SK-N-SH (cell line): ENCODE data around the gene GAST. TPM values are rescaled to one million over a fixed set of nuclear protein-coding genes. Genes with fewer than 3 reads are reported as not detected.

ENCODE experiments used
- CTCF ChIA-PET: fragments of 300-600, 350-600 bp; formaldehyde crosslinking; extraction: SDS; loops from one replicate; lab custom pipeline; 2021; lab: Yijun Ruan, JAX
- POLR2A ChIA-PET: fragments of 350-600 bp; sonication (Branson Sonifier 250); formaldehyde crosslinking; extraction: SDS; loops from one replicate; lab custom pipeline; 2020; ENCODE audit warnings: antibody characterized with exemption, inconsistent platforms; lab: Yijun Ruan, JAX
- DNase-seq: peaks from one replicate; pipeline ENCODE4 v3.0.0; 2012
- H2AFZ ChIP-seq: fragments of 200-600 bp; sonication (generic); 2 replicates; pipeline ENCODE4 v1.8.1; 2016; ENCODE audit warnings: antibody characterized with exemption, mild to moderate bottlenecking, low read depth
- H3F3A ChIP-seq: fragments of 200-600 bp; sonication (generic); replicated peaks from 2 replicates; pipeline ENCODE3; 2016; ENCODE audit warnings: antibody characterized with exemption, mild to moderate bottlenecking; ENCODE audit not compliant: insufficient read depth
- H3K27ac ChIP-seq, 2 experiments: fragments of 200-500 bp in 1 of 2; fragments of 200-600 bp in 1 of 2; sonication (Bioruptor generic) in 1 of 2; sonication (generic), shearing (Covaris generic) in 1 of 2; 2 replicates each; pipeline versions ENCODE4 v1.5.1 to v1.6.1; 2014 to 2016; ENCODE audit warnings: low read depth in 2 of 2, inconsistent platforms in 1 of 2, low read length in 1 of 2, mild to moderate bottlenecking in 1 of 2, mixed read lengths in 1 of 2
- H3K27me3 ChIP-seq: fragments of 200-600 bp; sonication (generic), shearing (Covaris generic); 2 replicates; pipeline ENCODE4 v1.6.1; 2016; ENCODE audit warnings: mixed run types; ENCODE audit not compliant: insufficient read depth
- H3K36me3 ChIP-seq, 2 experiments: fragments of 200-500 bp in 1 of 2; fragments of 200-600 bp in 1 of 2; sonication (Bioruptor generic) in 1 of 2; sonication (generic) in 1 of 2; replicated peaks in 1 of 2; 2 replicates each; pipeline versions ENCODE3 to v1.5.1; 2014 to 2016; ENCODE audit warnings: low read length in 1 of 2, mild to moderate bottlenecking in 1 of 2; ENCODE audit not compliant: insufficient read depth in 2 of 2, control insufficient read depth in 1 of 2
- H3K4me1 ChIP-seq, 2 experiments: fragments of 200-500 bp in 1 of 2; fragments of 200-600 bp in 1 of 2; sonication (Bioruptor generic) in 1 of 2; sonication (generic), shearing (Covaris generic) in 1 of 2; 2 replicates each; pipeline versions ENCODE4 v1.5.1 to v1.6.1; 2014 to 2016; ENCODE audit warnings: low read depth in 1 of 2, low read length in 1 of 2, mixed run types in 1 of 2; ENCODE audit not compliant: insufficient read depth in 2 of 2, control insufficient read depth in 1 of 2
- H3K4me2 ChIP-seq: fragments of 200-600 bp; sonication (generic), shearing (Covaris generic); 2 replicates; pipeline ENCODE4 v1.6.1; 2017; ENCODE audit warnings: mixed run types
- H3K4me3 ChIP-seq, 2 experiments: fragments of 200-500 bp in 1 of 2; fragments of 200-600 bp in 1 of 2; sonication (Bioruptor generic) in 1 of 2; sonication (generic), shearing (Covaris generic) in 1 of 2; 2 replicates each; pipeline versions ENCODE4 v1.5.1 to v1.8.1; 2014 to 2016; ENCODE audit warnings: low read depth in 2 of 2, inconsistent platforms in 1 of 2, low read length in 1 of 2, mild to moderate bottlenecking in 1 of 2, mixed read lengths in 1 of 2, moderate library complexity in 1 of 2
- H3K79me2 ChIP-seq: fragments of 200-600 bp; sonication (generic); 2 replicates; pipeline ENCODE4 v1.8.1; 2017; ENCODE audit warnings: mild to moderate bottlenecking; ENCODE audit not compliant: insufficient read depth
- H3K9ac ChIP-seq: fragments of 200-600 bp; sonication (generic); 2 replicates; pipeline ENCODE4 v1.6.1; 2017; ENCODE audit warnings: mixed run types
- H3K9me2 ChIP-seq: fragments of 200-600 bp; sonication (generic); 2 replicates; pipeline ENCODE4 v1.6.1; 2017; ENCODE audit warnings: mixed run types
- H3K9me3 ChIP-seq: fragments of 200-600 bp; sonication (generic); 2 replicates; pipeline ENCODE4 v1.6.1; 2017; ENCODE audit warnings: mixed run types, mild to moderate bottlenecking, moderate library complexity
- H4K20me1 ChIP-seq: fragments of 200-600 bp; sonication (generic); 2 replicates; pipeline ENCODE4 v1.6.1; 2017; ENCODE audit warnings: mild to moderate bottlenecking, mixed run types; ENCODE audit not compliant: insufficient read depth
- EZH2phosphoT487 ChIP-seq: fragments of 200-600 bp; sonication (generic); IDR thresholded peaks from 2 replicates; pipeline ENCODE4 v1.6.1; 2017; ENCODE audit warnings: low read depth, mixed run types, mild to moderate bottlenecking, antibody characterized with exemption, moderate library complexity, borderline replicate concordance
- FOSL2 ChIP-seq: IDR thresholded peaks from 2 replicates; pipeline ENCODE4 v1.4.0; 2012; ENCODE audit warnings: low read depth, mild to moderate bottlenecking, moderate library complexity, borderline replicate concordance
- FOXJ3 ChIP-seq: sonication (generic); formaldehyde crosslinking; IDR thresholded peaks from 2 replicates; pipeline ENCODE4 v1.5.1; 2020; ENCODE audit warnings: mild to moderate bottlenecking, missing genetic modification reagents
- FOXM1 ChIP-seq: IDR thresholded peaks from 2 replicates; pipeline ENCODE4 v1.4.0; 2012; ENCODE audit warnings: low read depth, mild to moderate bottlenecking
- MXI1 ChIP-seq: IDR thresholded peaks from 2 replicates; pipeline ENCODE4 v1.6.1; 2012; ENCODE audit warnings: mild to moderate bottlenecking, low read depth, low read length, improper control_type of control experiment
- NFIC ChIP-seq: IDR thresholded peaks from 2 replicates; pipeline ENCODE4 v1.4.0; 2012; ENCODE audit warnings: borderline replicate concordance
- NRF1 ChIP-seq: IDR thresholded peaks from 2 replicates; pipeline ENCODE4 v1.6.1; 2012; ENCODE audit warnings: low read depth, mild to moderate bottlenecking, low read length
- POLR2AphosphoS5 ChIP-seq: IDR thresholded peaks from 2 replicates; pipeline ENCODE4 v1.6.1; 2012; ENCODE audit warnings: low read depth, low read length
- RCOR1 ChIP-seq: fragments of 150-350 bp; IDR thresholded peaks from 2 replicates; pipeline ENCODE4 v1.6.1; 2017; ENCODE audit warnings: antibody characterized with exemption, low read length
- RFX5 ChIP-seq: IDR thresholded peaks from 2 replicates; pipeline ENCODE4 v1.6.1; 2012; ENCODE audit warnings: mild to moderate bottlenecking, improper control_type of control experiment, low read length
- TAF1 ChIP-seq: IDR thresholded peaks from 2 replicates; pipeline ENCODE4 v1.6.1; 2012; ENCODE audit warnings: low read depth, mild to moderate bottlenecking, low read length, moderate library complexity, borderline replicate concordance
- TCF12 ChIP-seq: IDR thresholded peaks from 2 replicates; pipeline ENCODE4 v1.4.0; 2012
- WGBS: methylation state at CpG from one replicate; pipeline ENCODE4 v1.1.6; 2017; ENCODE audit warnings: low lambda C conversion rate; 5-methylcytosine and 5-hydroxymethylcytosine counted together
- polyA plus RNA-seq, 3 experiments: library from polyadenylated mRNA; depleted of rRNA; stranded (reverse); fragments of >200 nt; gene quantifications; 2 replicates each; pipeline ENCODE4 v1.2.3, GENCODE V29; 2012
- TF ChIP-seq, protein P1 (sequence below): IDR thresholded peaks from 2 replicates; pipeline ENCODE4 v1.4.0; 2012; ENCODE audit warnings: low read depth
- TF ChIP-seq, protein P2 (sequence below): fragments of 200-600 bp; sonication (generic); IDR thresholded peaks from 2 replicates; pipeline ENCODE4 v1.6.1; 2017; ENCODE audit warnings: antibody characterized with exemption, mild to moderate bottlenecking, moderate library complexity
- TF ChIP-seq, protein P3 (sequence below): IDR thresholded peaks from 2 replicates; pipeline ENCODE4 v1.4.0; 2012; ENCODE audit warnings: low read depth, borderline replicate concordance

The GAST gene
- polyA plus RNA-seq, 1 of the 3 experiments (the other 2 are of a cell fraction), result not detected

DNA sequence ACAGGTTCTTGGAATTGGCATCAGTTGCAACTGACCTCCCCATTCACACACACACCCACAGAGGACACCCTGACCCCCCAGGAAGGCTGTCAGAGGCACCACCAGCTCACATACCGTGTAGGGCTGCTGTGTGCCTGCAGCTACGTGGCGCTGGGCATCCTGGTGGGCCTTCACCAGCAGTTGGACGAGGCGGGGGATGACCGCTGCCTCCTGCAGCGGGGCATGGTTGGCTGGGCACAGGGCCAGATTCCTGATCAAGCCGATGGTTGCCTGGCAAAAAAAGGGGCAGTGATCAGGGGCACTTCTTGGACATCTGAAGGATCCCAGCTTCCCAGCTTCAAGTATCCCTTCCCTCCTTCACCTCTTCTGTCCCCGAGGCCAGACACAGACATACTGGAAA lies 46.5 kb downstream of the GAST start:
- 67% methylated on average over 3 of the region's 9 CpGs for WGBS
- H3K27me3 ChIP-seq, result no peaks in the 10 kb centered on the region
- DNase-seq, result peak; percentile 75
- H2AFZ ChIP-seq, result no peak overlapping the region
- H3K4me1 ChIP-seq, result no peaks in the 10 kb centered on the region; a peak in 1 of 4 replicates
- ChIA-PET POLR2A (no interaction called here), CTCF (interaction anchor here (2.0 to 2.5 kb wide), 3 partner anchors 21 to 43 kb away, joined by 6 to 10 read pairs (median 7); partner anchors contain the start of gene JUP)
- H3K9me2 ChIP-seq, result no peaks in the 10 kb centered on the region
- no peaks in the 10 kb centered on the region for H3F3A ChIP-seq
- H4K20me1 ChIP-seq, result no peaks in the 10 kb centered on the region
- H3K79me2 ChIP-seq, result no peaks in the 10 kb centered on the region
- H3K4me2 ChIP-seq, result no peak overlapping the region
- H3K4me3 ChIP-seq, result no peak overlapping the region
- H3K27ac ChIP-seq, result no peak overlapping the region
- H3K36me3 ChIP-seq, result peaks cover 0 to 7% of the 10 kb centered on the region in 2 experiments
- H3K9me3 ChIP-seq, result no peaks in the 10 kb centered on the region
- TF ChIP-seq NRF1 (no peak), POLR2AphosphoS5 (no peak), NFIC (no peak), EZH2phosphoT487 (no peak), RFX5 (no peak), TCF12 (no peak)
- TF ChIP-seq, protein P1, sequence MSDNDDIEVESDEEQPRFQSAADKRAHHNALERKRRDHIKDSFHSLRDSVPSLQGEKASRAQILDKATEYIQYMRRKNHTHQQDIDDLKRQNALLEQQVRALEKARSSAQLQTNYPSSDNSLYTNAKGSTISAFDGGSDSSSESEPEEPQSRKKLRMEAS, result no peak
- TF ChIP-seq, protein P2, sequence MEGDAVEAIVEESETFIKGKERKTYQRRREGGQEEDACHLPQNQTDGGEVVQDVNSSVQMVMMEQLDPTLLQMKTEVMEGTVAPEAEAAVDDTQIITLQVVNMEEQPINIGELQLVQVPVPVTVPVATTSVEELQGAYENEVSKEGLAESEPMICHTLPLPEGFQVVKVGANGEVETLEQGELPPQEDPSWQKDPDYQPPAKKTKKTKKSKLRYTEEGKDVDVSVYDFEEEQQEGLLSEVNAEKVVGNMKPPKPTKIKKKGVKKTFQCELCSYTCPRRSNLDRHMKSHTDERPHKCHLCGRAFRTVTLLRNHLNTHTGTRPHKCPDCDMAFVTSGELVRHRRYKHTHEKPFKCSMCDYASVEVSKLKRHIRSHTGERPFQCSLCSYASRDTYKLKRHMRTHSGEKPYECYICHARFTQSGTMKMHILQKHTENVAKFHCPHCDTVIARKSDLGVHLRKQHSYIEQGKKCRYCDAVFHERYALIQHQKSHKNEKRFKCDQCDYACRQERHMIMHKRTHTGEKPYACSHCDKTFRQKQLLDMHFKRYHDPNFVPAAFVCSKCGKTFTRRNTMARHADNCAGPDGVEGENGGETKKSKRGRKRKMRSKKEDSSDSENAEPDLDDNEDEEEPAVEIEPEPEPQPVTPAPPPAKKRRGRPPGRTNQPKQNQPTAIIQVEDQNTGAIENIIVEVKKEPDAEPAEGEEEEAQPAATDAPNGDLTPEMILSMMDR, result no peak
- no peak overlapping the region for H3K9ac ChIP-seq

DNA sequence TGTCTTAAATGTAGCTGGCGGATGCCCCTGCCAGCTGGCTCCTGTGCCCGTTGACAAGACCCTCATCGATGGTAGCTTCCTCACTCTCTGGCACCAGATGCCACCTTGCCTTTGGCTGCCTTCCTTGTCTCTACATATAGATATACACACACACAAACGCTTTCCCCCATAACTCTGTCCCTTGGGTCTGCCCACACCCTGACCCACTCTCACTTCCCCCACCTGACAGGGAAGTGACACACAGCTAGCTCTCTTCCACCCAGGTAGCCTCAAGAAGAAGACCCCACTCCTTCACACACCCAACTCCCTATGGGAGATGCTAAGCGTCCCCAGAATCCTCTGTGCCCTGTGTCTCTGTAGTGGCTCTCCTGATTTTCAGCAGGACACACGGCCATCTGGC lies 48.7 kb downstream of the GAST start:
- H3K9me3 ChIP-seq, result no peaks in the 10 kb centered on the region
- H3K9ac ChIP-seq, result no peak overlapping the region
- H3K9me2 ChIP-seq, result no peaks in the 10 kb centered on the region
- peaks cover under 1% of the 10 kb centered on the region for H3F3A ChIP-seq
- no peak overlapping the region for H3K4me3 ChIP-seq
- no peaks in the 10 kb centered on the region; a peak in 1 of 4 replicates for H3K4me1 ChIP-seq
- H4K20me1 ChIP-seq, result no peaks in the 10 kb centered on the region
- no peak overlapping the region for H3K4me2 ChIP-seq
- no peaks in the 10 kb centered on the region for H3K79me2 ChIP-seq
- TF ChIP-seq RCOR1 (no peak), FOXM1 (no peak), FOSL2 (no peak), TCF12 (no peak), FOXJ3 (CRISPR knock-in tag) (no peak), TAF1 (no peak), EZH2phosphoT487 (no peak), MXI1 (no peak)
- TF ChIP-seq, protein P3, sequence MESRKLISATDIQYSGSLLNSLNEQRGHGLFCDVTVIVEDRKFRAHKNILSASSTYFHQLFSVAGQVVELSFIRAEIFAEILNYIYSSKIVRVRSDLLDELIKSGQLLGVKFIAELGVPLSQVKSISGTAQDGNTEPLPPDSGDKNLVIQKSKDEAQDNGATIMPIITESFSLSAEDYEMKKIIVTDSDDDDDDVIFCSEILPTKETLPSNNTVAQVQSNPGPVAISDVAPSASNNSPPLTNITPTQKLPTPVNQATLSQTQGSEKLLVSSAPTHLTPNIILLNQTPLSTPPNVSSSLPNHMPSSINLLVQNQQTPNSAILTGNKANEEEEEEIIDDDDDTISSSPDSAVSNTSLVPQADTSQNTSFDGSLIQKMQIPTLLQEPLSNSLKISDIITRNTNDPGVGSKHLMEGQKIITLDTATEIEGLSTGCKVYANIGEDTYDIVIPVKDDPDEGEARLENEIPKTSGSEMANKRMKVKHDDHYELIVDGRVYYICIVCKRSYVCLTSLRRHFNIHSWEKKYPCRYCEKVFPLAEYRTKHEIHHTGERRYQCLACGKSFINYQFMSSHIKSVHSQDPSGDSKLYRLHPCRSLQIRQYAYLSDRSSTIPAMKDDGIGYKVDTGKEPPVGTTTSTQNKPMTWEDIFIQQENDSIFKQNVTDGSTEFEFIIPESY, result no peak
- TF ChIP-seq, protein P1, result no peak
- WGBS, result 86% methylated on average over 6 of the region's 6 CpGs
- H3K27me3 ChIP-seq, result no peaks in the 10 kb centered on the region
- no peak overlapping the region for H3K27ac ChIP-seq
- no peak for DNase-seq
- ChIA-PET CTCF (interaction anchor here (1.1 to 2.3 kb wide), 4 partner anchors 13 to 41 kb away, joined by 3 to 7 read pairs (median 6); no protein-coding TSS in a partner anchor), POLR2A (no interaction called here)
- H3K36me3 ChIP-seq, result peaks cover 0 to 7% of the 10 kb centered on the region in 2 experiments
- no peak overlapping the region for H2AFZ ChIP-seq
